Activated naive CD4-positive, alpha-beta T cell treated with anti-CD3 and anti-CD28 coated beads, Interleukin-2, amount 50 U/mL, for 72 hours (primary cell): ENCODE results near the gene KRT38. TPM values are rescaled to one million over a fixed set of nuclear protein-coding genes. Genes with fewer than 3 reads are reported as not detected.
"Not testable (repeated sequence)": the region's sequence is repeated elsewhere in the genome, so short reads cannot be mapped to it uniquely, and the experiment has no call there.

ENCODE experiments used
- ATAC-seq, 2 donors: fragments of 150-1000 bp; cut with Tn5 transposase; 2 replicates each; pipeline ENCODE4 v1.10.0; 2021; ENCODE audit warnings: mild to moderate bottlenecking in 2 of 2, moderate library complexity in 2 of 2
- DNase-seq, 2 donors: peaks; one replicate each; pipeline ENCODE4 v3.0.0; 2021 to 2022; ENCODE audit warnings: low spot score in 2 of 2
- H3K27ac Mint-ChIP-seq, 2 donors: one replicate each; pipeline ENCODE4 v1.8.0; 2022; ENCODE audit warnings: mild to moderate bottlenecking in 2 of 2, mixed read lengths in 2 of 2
- H3K36me3 Mint-ChIP-seq, 2 donors: one replicate each; pipeline ENCODE4 v1.8.0; 2022; ENCODE audit warnings: mixed read lengths in 2 of 2
- H3K9me3 Mint-ChIP-seq, 2 donors: one replicate each; pipeline ENCODE4 v1.8.0; 2022; ENCODE audit warnings: mixed read lengths in 2 of 2
- total RNA-seq, 2 donors: library from RNA; stranded (reverse); gene quantifications; one replicate each; pipeline ENCODE4 v1.2.3, GENCODE V29; 2022

The KRT38 gene
- total RNA-seq, 2 donors from 2014 or later = not detected

- DNase-seq (no peak), ATAC-seq (no peak)
- H3K9me3 Mint-ChIP-seq = no peaks in the 10 kb centered on the region
- no peaks in the 10 kb centered on the region for H3K36me3 Mint-ChIP-seq
- H3K27ac Mint-ChIP-seq = no peak overlapping the region
Measured at GRCh38 chr17:41439375-41439774, 1.4 kb downstream of the KRT38 start.

- H3K9me3 Mint-ChIP-seq = no peaks in the 10 kb centered on the region
Measured at GRCh38 chr17:41437769-41438168, 3.0 kb downstream of the KRT38 start.

GRCh38 chr17:41437254-41437653 lies 3.5 kb downstream of the KRT38 start:
- H3K36me3 Mint-ChIP-seq = no peaks in the 10 kb centered on the region
- no peak for DNase-seq
- ATAC-seq = no peak

More at GRCh38 chr17:41437769-41438168, 3.0 kb downstream of the KRT38 start:
- no peak overlapping the region for H3K27ac Mint-ChIP-seq
- no peaks in the 10 kb centered on the region for H3K36me3 Mint-ChIP-seq
- ATAC-seq (no peak), DNase-seq (no peak)

GRCh38 chr17:41434415-41434814 lies 6.4 kb downstream of the KRT38 start:
- Mint-ChIP-seq H3K27ac (peak overlapping the region in 1 of 2 donors; percentile 17), H3K9me3 (no peaks in the 10 kb centered on the region), H3K36me3 (no peaks in the 10 kb centered on the region)
- ATAC-seq (no peak), DNase-seq (no peak)

More at GRCh38 chr17:41437254-41437653, 3.5 kb downstream of the KRT38 start:
- Mint-ChIP-seq H3K27ac (no peak overlapping the region), H3K9me3 (no peaks in the 10 kb centered on the region)

GRCh38 chr17:41434005-41434404 lies 6.8 kb downstream of the KRT38 start:
- DNase-seq (no peak), ATAC-seq (no peak)
- Mint-ChIP-seq H3K27ac (no peak overlapping the region), H3K36me3 (no peaks in the 10 kb centered on the region), H3K9me3 (no peaks in the 10 kb centered on the region)

- ATAC-seq = no peak
- Mint-ChIP-seq H3K9me3 (no peaks in the 10 kb centered on the region), H3K36me3 (no peaks in the 10 kb centered on the region), H3K27ac (no peak overlapping the region)
- DNase-seq = no peak
Measured at GRCh38 chr17:41433586-41433985, 7.2 kb downstream of the KRT38 start.

- DNase-seq, H3K36me3 Mint-ChIP-seq, ATAC-seq, H3K27ac Mint-ChIP-seq, H3K9me3 Mint-ChIP-seq: not testable (repeated sequence)
Measured at GRCh38 chr17:41430376-41430775, 10.4 kb downstream of the KRT38 start.

GRCh38 chr17:41429667-41430066 lies 11.1 kb downstream of the KRT38 start:
- H3K27ac Mint-ChIP-seq = no peak overlapping the region
- no peaks in the 10 kb centered on the region for H3K9me3 Mint-ChIP-seq
- no peak for ATAC-seq
- no peaks in the 10 kb centered on the region for H3K36me3 Mint-ChIP-seq
- no peak for DNase-seq

- Mint-ChIP-seq H3K36me3 (no peaks in the 10 kb centered on the region), H3K27ac (peak overlapping the region in 1 of 2 donors; percentile 45), H3K9me3 (no peaks in the 10 kb centered on the region)
- DNase-seq (no peak), ATAC-seq (no peak)
Measured at GRCh38 chr17:41428591-41429291, 12.0 kb downstream of the KRT38 start.

- ATAC-seq = no peak
- DNase-seq = no peak
- H3K27ac Mint-ChIP-seq = peak within 1 kb of the TSS in 1 of 2 donors; percentile 28
- H3K9me3 Mint-ChIP-seq = no peaks in the 10 kb centered on the region
- H3K36me3 Mint-ChIP-seq = no peaks in the 10 kb centered on the region
Measured at GRCh38 chr17:41424111-41424635, 16.6 kb downstream of the KRT38 start, which contains the start of gene KRT37. TSS of gene KRT37 (minus strand) at chr17:41424585. CDS start at chr17:41424523, 62 bp downstream.

- not testable (repeated sequence) for ATAC-seq, H3K27ac Mint-ChIP-seq, DNase-seq, H3K9me3 Mint-ChIP-seq, H3K36me3 Mint-ChIP-seq
Measured at GRCh38 chr17:41422586-41422985, 18.2 kb downstream of the KRT38 start.

GRCh38 chr17:41421617-41422016 lies 19.2 kb downstream of the KRT38 start:
- ATAC-seq (no peak), DNase-seq (no peak)
- H3K27ac Mint-ChIP-seq = peak overlapping the region in 1 of 2 donors; percentile 21
- no peaks in the 10 kb centered on the region for H3K9me3 Mint-ChIP-seq
- no peaks in the 10 kb centered on the region for H3K36me3 Mint-ChIP-seq

- H3K9me3 Mint-ChIP-seq = no peaks in the 10 kb centered on the region
- ATAC-seq = no peak
- no peak for DNase-seq
- peak overlapping the region in 1 of 2 donors; percentile 21 for H3K27ac Mint-ChIP-seq
- H3K36me3 Mint-ChIP-seq = no peaks in the 10 kb centered on the region
Measured at GRCh38 chr17:41421116-41421515, 19.7 kb downstream of the KRT38 start.

- ATAC-seq (no peak), DNase-seq (no peak)
- no peak overlapping the region for H3K27ac Mint-ChIP-seq
- no peaks in the 10 kb centered on the region for H3K36me3 Mint-ChIP-seq
- H3K9me3 Mint-ChIP-seq = no peaks in the 10 kb centered on the region
Measured at GRCh38 chr17:41420134-41420533, 20.6 kb downstream of the KRT38 start.

- DNase-seq = no peak
- ATAC-seq = no peak
- Mint-ChIP-seq H3K27ac (no peak overlapping the region), H3K36me3 (no peaks in the 10 kb centered on the region), H3K9me3 (no peaks in the 10 kb centered on the region)
Measured at GRCh38 chr17:41419716-41420115, 21.1 kb downstream of the KRT38 start.

GRCh38 chr17:41418116-41418860 lies 22.5 kb downstream of the KRT38 start:
- ATAC-seq (no peak), DNase-seq (no peak)
- Mint-ChIP-seq H3K27ac (no peak overlapping the region), H3K36me3 (no peaks in the 10 kb centered on the region), H3K9me3 (no peaks in the 10 kb centered on the region)

GRCh38 chr17:41417576-41418015 lies 23.2 kb downstream of the KRT38 start:
- ATAC-seq (peak in 1 of 2 donors; percentile 43), DNase-seq (no peak)
- peak overlapping the region in 1 of 2 donors; percentile 27 for H3K27ac Mint-ChIP-seq
- H3K9me3 Mint-ChIP-seq = no peaks in the 10 kb centered on the region
- H3K36me3 Mint-ChIP-seq = no peaks in the 10 kb centered on the region
